Hepatocyte (in vitro differentiated cells): ENCODE measurements around the gene TOR3A. TPM values are rescaled to one million over a fixed set of nuclear protein-coding genes. Genes with fewer than 3 reads are reported as not detected.

Experiments
- DNase-seq: peaks from one replicate; pipeline ENCODE4 v3.0.0-alpha.2; 2016; ENCODE audit warnings: low spot score
- H2AFZ ChIP-seq: fragments of 200-600 bp; sonication (generic); 2 replicates; pipeline ENCODE4 v1.6.0; 2016; ENCODE audit warnings: antibody characterized with exemption, mild to moderate bottlenecking
- H3K27ac ChIP-seq: fragments of 200-600 bp; sonication (generic); 2 replicates; pipeline ENCODE4 v1.5.1; 2016; ENCODE audit warnings: mild to moderate bottlenecking
- H3K27me3 ChIP-seq: fragments of 200-600 bp; sonication (generic); 2 replicates; pipeline ENCODE4 v1.6.1; 2016
- H3K36me3 ChIP-seq: fragments of 200-600 bp; sonication (generic); replicated peaks from 2 replicates; pipeline ENCODE4 v1.5.1; 2016; ENCODE audit warnings: low read depth; ENCODE audit not compliant: insufficient read depth
- H3K4me1 ChIP-seq: fragments of 200-600 bp; sonication (generic); 2 replicates; pipeline ENCODE4 v1.5.1; 2016; ENCODE audit warnings: mild to moderate bottlenecking, moderate library complexity; ENCODE audit not compliant: insufficient read depth
- H3K4me2 ChIP-seq: fragments of 200-600 bp; sonication (generic); 2 replicates; pipeline ENCODE4 v1.6.0; 2016
- H3K4me3 ChIP-seq: fragments of 200-600 bp; sonication (generic); 2 replicates; pipeline ENCODE4 v1.5.1; 2016; ENCODE audit warnings: mild to moderate bottlenecking
- H3K79me2 ChIP-seq: fragments of 200-600 bp; sonication (generic); 2 replicates; pipeline ENCODE4 v1.6.0; 2017; ENCODE audit warnings: mild to moderate bottlenecking
- H3K9me2 ChIP-seq: fragments of 200-600 bp; sonication (generic); replicated peaks from 2 replicates; pipeline ENCODE4 v1.6.0; 2017; ENCODE audit warnings: mild to moderate bottlenecking; ENCODE audit not compliant: insufficient read depth
- H3K9me3 ChIP-seq: fragments of 200-600 bp; sonication (generic); 2 replicates; pipeline ENCODE4 v1.5.1; 2016; ENCODE audit warnings: low read depth, mild to moderate bottlenecking
- H4K20me1 ChIP-seq: fragments of 200-600 bp; sonication (generic); 2 replicates; pipeline ENCODE4 v1.6.0; 2016; ENCODE audit warnings: mild to moderate bottlenecking; ENCODE audit not compliant: insufficient read depth, poor library complexity, severe bottlenecking
- CTCF ChIP-seq: fragments of 200-600 bp; sonication (generic); IDR thresholded peaks from 2 replicates; pipeline ENCODE4 v1.5.1; 2016; ENCODE audit warnings: antibody characterized with exemption, mild to moderate bottlenecking; ENCODE audit not compliant: poor library complexity
- EZH2 ChIP-seq: fragments of 200-600 bp; sonication (generic); IDR thresholded peaks from 2 replicates; pipeline ENCODE4 v1.6.1; 2016; ENCODE audit warnings: antibody characterized with exemption, mild to moderate bottlenecking, borderline replicate concordance
- EZH2phosphoT487 ChIP-seq: fragments of 200-600 bp; sonication (generic); IDR thresholded peaks from one replicate; pipeline ENCODE4 v1.6.1; 2018; ENCODE audit warnings: antibody characterized with exemption, mild to moderate bottlenecking, low read depth, moderate library complexity; ENCODE audit not compliant: unreplicated experiment, severe bottlenecking
- WGBS: methylation state at CpG from one replicate; pipeline ENCODE4 v1.1.6; 2016; ENCODE audit warnings: low lambda C conversion rate; ENCODE audit errors: missing lambda C conversion rate; 5-methylcytosine and 5-hydroxymethylcytosine counted together
- polyA plus RNA-seq: library from polyadenylated mRNA; unstranded; fragments of >200 nt; fragmentation: Nextera tagmentation; extraction: Ambion mirVana; gene quantifications from 2 replicates; pipeline ENCODE4 v1.2.1, GENCODE V29; 2016
- total RNA-seq: library from RNA; depleted of rRNA; stranded (reverse); fragments of >200 nt; gene quantifications from 2 replicates; pipeline ENCODE4 v1.2.3, GENCODE V29; 2014

TOR3A gene
- total and polyA plus RNA-seq, 2 experiments from 2014 or later: 20.3 to 21.3 TPM

- Histone ChIP-seq H3K4me3 (no peak overlapping the region), H3K9me3 (no peaks in the 10 kb centered on the region), H3K9me2 (no peaks in the 10 kb centered on the region), H2AFZ (no peak overlapping the region), H3K4me2 (no peak overlapping the region), H3K79me2 (no peaks in the 10 kb centered on the region), H3K27ac (no peak overlapping the region), H4K20me1 (no peaks in the 10 kb centered on the region), H3K36me3 (no peaks in the 10 kb centered on the region), H3K4me1 (no peaks in the 10 kb centered on the region), H3K27me3 (no peaks in the 10 kb centered on the region)
- TF ChIP-seq EZH2 (no peak), CTCF (no peak), EZH2phosphoT487 (no peak)
- WGBS: 91% methylated on average over 2 of the region's 2 CpGs
- DNase-seq: no peak
These were observed 29.1 kb upstream of the TOR3A start for GRCh38 chr1:179052776-179053175.

GRCh38 chr1:179053486-179053885 is 28.4 kb upstream of the TOR3A start:
- Histone ChIP-seq H3K9me2 (no peaks in the 10 kb centered on the region), H4K20me1 (no peaks in the 10 kb centered on the region), H3K4me1 (no peaks in the 10 kb centered on the region), H3K9me3 (no peaks in the 10 kb centered on the region), H2AFZ (no peak overlapping the region), H3K4me3 (no peak overlapping the region), H3K27ac (no peak overlapping the region), H3K4me2 (no peak overlapping the region), H3K79me2 (no peaks in the 10 kb centered on the region), H3K36me3 (no peaks in the 10 kb centered on the region), H3K27me3 (no peaks in the 10 kb centered on the region)
- TF ChIP-seq CTCF: no peak
- 90% methylated on average over 2 of the region's 2 CpGs for WGBS
- DNase-seq: no peak

DNA sequence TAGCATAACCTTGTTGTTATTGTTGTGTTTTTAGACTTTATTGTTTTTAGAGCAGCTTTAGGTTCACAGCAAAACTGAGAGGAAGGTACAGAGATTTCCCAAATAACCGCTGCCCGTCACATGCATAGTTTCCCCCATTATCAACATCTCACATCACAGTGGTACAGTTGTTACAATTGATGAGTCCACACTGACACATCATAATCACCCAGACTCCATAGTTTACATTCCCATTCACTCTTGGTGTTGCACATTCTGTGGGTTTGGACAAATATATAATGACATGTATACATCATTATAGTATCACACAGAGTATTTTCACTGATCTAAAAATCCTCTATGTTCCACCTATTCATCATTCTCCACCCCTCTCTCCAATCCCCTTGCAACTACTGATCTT is 25.9 kb upstream of the TOR3A start:
- Histone ChIP-seq H4K20me1 (no peaks in the 10 kb centered on the region), H3K9me2 (no peaks in the 10 kb centered on the region), H3K27me3 (no peaks in the 10 kb centered on the region), H3K27ac (no peak overlapping the region), H3K36me3 (no peaks in the 10 kb centered on the region), H3K9me3 (no peaks in the 10 kb centered on the region), H3K4me3 (no peak overlapping the region), H3K4me1 (no peaks in the 10 kb centered on the region), H3K79me2 (no peaks in the 10 kb centered on the region), H2AFZ (no peak overlapping the region), H3K4me2 (no peak overlapping the region)
- 100% methylated on average over 2 of the region's 2 CpGs for WGBS
- no peak for DNase-seq
- TF ChIP-seq EZH2 (no peak), CTCF (no peak), EZH2phosphoT487 (no peak)
